OCI-LY3 (cell line): Measurements from ENCODE around the gene KCNMA1.

Experiments
- H2AFZ ChIP-seq: fragments of 200-600, 300-600 bp; shearing (Covaris generic); 2 replicates; pipeline ENCODE4 v1.6.0; 2014; ENCODE audit warnings: antibody characterized with exemption, low read depth, low read length
- H3K27ac ChIP-seq: fragments of 200-600, 300-600 bp; sonication (generic); 2 replicates; pipeline ENCODE4 v1.5.1; 2014; ENCODE audit warnings: mild to moderate bottlenecking, low read length, moderate library complexity, mixed read lengths
- H3K27me3 ChIP-seq: fragments of 200-600, 300-600 bp; sonication (generic); 2 replicates; pipeline ENCODE4 v1.6.1; 2014; ENCODE audit warnings: low read depth, low read length, mixed read lengths
- H3K36me3 ChIP-seq: fragments of 200-600, 300-600 bp; sonication (generic); replicated peaks from 2 replicates; pipeline ENCODE3; 2014; ENCODE audit warnings: low read depth, low read length, mixed read lengths
- H3K4me1 ChIP-seq: fragments of 300-600, 200-600 bp; sonication (generic); 2 replicates; pipeline ENCODE4 v1.6.1; 2014; ENCODE audit warnings: low read length, mixed read lengths
- H3K4me2 ChIP-seq: fragments of 200-600, 300-600 bp; sonication (generic); 2 replicates; pipeline ENCODE4 v1.6.1; 2014; ENCODE audit warnings: low read length, mixed read lengths
- H3K4me3 ChIP-seq: fragments of 300-600, 200-600 bp; sonication (generic); 2 replicates; pipeline ENCODE4 v1.5.1; 2014; ENCODE audit warnings: antibody characterized with exemption, mild to moderate bottlenecking, low read length, moderate library complexity
- H3K79me2 ChIP-seq: fragments of 300-600, 200-600 bp; shearing (Covaris generic); 2 replicates; pipeline ENCODE4 v1.6.1; 2014; ENCODE audit warnings: mild to moderate bottlenecking, low read length, mixed read lengths
- H3K9ac ChIP-seq: fragments of 300-600, 200-600 bp; shearing (Covaris generic); 2 replicates; pipeline ENCODE4 v1.6.0; 2014; ENCODE audit warnings: mild to moderate bottlenecking, low read length, moderate library complexity
- H3K9me3 ChIP-seq: fragments of 200-600, 300-600 bp; shearing (Covaris generic); 2 replicates; pipeline ENCODE4 v1.6.1; 2014; ENCODE audit warnings: low read length, mixed read lengths; ENCODE audit not compliant: insufficient read depth
- H4K20me1 ChIP-seq: fragments of 200-600, 300-600 bp; sonication (generic); 2 replicates; pipeline ENCODE4 v1.6.1; 2016; ENCODE audit warnings: low read length, mixed read lengths; ENCODE audit not compliant: insufficient read depth
- EZH2phosphoT487 ChIP-seq: fragments of 200-600 bp; shearing (Covaris generic); IDR thresholded peaks from 2 replicates; pipeline ENCODE4 v1.6.1; 2018; ENCODE audit warnings: antibody characterized with exemption, mixed run types, low read depth
- TF ChIP-seq, protein P1 (sequence below): fragments of 200-600, 300-600 bp; sonication (generic); IDR thresholded peaks from 2 replicates; pipeline ENCODE4 v1.5.1; 2014; ENCODE audit warnings: antibody characterized with exemption, low read length, low read depth

KCNMA1 gene

DNA sequence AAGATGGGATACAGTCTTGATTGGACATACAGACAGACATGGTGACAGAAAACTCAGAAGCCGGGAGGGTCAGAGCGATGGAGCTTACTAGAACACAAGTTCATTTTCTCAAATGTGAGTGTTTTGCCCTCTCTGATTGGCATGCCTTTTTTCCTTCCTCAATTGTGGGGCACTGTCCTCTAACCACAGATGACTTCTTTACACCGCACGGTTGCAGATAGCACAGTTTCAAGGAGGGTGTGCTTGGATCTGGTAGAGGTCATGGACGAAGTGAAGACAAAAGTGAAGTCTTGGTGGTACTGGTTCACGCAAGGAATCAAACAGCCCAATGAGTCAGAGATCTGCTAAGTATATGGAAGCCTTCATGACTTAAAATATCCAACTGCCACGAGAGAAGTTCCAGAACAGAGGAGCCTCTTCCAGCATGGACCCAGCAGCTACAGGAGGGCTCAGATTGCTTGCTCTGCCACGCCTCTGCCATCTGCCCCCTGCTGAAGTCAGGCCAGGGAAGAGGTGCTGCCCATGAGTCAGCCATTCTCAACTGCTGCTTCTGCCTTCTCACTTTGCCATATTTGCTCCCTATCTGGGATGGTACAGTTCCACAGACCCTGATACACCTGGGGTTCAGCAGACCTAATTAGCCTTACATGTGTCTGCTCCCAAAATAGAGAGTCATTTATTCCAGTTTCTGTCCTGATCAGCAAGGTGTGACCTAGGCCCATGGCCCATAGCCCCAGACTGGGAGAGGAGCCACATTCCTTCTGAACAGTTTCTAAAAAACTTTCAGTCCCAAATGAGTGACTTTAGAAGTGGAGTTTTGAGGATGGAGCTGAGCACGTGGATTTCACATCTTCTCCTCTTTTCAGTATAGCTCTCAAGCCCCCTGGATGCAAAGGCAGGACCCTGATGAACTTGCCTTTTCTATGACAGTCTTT is 413.8 kb downstream of the KCNMA1 start:
- Histone ChIP-seq H3K4me1 (peaks cover 19% of the 10 kb centered on the region), H3K27me3 (no peaks in the 10 kb centered on the region), H3K27ac (no peak overlapping the region), H3K36me3 (peaks cover 5% of the 10 kb centered on the region), H3K9ac (no peak overlapping the region), H3K9me3 (no peaks in the 10 kb centered on the region), H4K20me1 (peaks cover 37% of the 10 kb centered on the region), H3K4me3 (no peak overlapping the region), H2AFZ (no peak overlapping the region), H3K4me2 (no peak overlapping the region), H3K79me2 (no peaks in the 10 kb centered on the region)
- no peak for TF ChIP-seq EZH2phosphoT487
- TF ChIP-seq, protein P1, sequence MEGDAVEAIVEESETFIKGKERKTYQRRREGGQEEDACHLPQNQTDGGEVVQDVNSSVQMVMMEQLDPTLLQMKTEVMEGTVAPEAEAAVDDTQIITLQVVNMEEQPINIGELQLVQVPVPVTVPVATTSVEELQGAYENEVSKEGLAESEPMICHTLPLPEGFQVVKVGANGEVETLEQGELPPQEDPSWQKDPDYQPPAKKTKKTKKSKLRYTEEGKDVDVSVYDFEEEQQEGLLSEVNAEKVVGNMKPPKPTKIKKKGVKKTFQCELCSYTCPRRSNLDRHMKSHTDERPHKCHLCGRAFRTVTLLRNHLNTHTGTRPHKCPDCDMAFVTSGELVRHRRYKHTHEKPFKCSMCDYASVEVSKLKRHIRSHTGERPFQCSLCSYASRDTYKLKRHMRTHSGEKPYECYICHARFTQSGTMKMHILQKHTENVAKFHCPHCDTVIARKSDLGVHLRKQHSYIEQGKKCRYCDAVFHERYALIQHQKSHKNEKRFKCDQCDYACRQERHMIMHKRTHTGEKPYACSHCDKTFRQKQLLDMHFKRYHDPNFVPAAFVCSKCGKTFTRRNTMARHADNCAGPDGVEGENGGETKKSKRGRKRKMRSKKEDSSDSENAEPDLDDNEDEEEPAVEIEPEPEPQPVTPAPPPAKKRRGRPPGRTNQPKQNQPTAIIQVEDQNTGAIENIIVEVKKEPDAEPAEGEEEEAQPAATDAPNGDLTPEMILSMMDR = no peak

DNA sequence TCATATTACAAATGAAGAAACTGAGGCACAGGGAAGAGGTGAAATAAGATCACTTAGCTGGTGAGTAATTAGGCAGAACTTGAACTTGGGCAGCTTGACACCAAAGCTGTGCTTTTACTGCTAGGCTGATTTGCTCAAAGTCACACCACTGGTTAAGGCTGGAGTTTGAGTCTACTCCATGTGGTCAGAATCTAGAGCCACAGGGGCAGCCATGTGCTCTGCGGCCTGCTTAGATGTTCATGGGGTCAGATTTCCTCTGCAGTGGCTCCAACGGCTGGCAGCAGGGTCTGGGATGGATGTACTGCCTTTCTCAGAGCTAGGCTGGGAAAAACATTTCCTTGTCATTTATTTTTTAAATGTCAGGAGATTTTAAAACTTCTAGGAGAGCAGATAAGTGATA is 417.5 kb downstream of the KCNMA1 start:
- no peak overlapping the region for H3K9ac ChIP-seq
- H2AFZ ChIP-seq = no peak overlapping the region
- peaks cover 14% of the 10 kb centered on the region; the same call in 1 of the 2 replicates for H4K20me1 ChIP-seq
- TF ChIP-seq EZH2phosphoT487 = no peak
- TF ChIP-seq, protein P1 = no peak
- no peaks in the 10 kb centered on the region for H3K9me3 ChIP-seq
- H3K4me3 ChIP-seq = no peak overlapping the region
- H3K4me2 ChIP-seq = no peak overlapping the region
- H3K36me3 ChIP-seq = peaks cover 5% of the 10 kb centered on the region
- H3K79me2 ChIP-seq = no peaks in the 10 kb centered on the region
- no peak overlapping the region for H3K27ac ChIP-seq
- H3K27me3 ChIP-seq = no peaks in the 10 kb centered on the region
- peaks cover 7% of the 10 kb centered on the region for H3K4me1 ChIP-seq

DNA sequence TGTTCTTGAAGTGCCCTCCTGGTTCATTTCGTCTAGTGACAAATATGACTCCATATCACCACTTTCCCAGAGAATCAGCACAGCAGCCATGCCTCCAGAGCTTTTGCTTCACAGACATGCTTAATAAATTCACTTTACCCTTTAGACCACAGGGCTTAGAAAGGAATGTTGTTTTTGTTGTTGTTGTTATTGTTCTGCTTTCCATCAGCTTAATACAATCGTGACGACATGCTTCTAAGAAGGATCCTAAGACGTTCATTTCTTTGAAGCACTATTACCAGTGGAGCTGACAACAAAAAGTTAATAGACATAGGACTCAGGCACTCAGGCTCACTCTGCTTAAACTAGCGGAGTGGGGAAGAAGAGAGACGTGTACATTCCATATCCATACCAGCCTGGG is 418.6 kb downstream of the KCNMA1 start:
- Histone ChIP-seq H3K36me3 (no peaks in the 10 kb centered on the region), H3K79me2 (no peaks in the 10 kb centered on the region), H3K9me3 (no peaks in the 10 kb centered on the region), H3K27ac (no peak overlapping the region), H3K4me1 (no peaks in the 10 kb centered on the region; the same call in 1 of the 2 replicates), H3K27me3 (no peaks in the 10 kb centered on the region), H2AFZ (no peak overlapping the region), H3K4me2 (no peak overlapping the region), H3K4me3 (no peak overlapping the region), H3K9ac (no peak overlapping the region), H4K20me1 (peaks cover 13% of the 10 kb centered on the region; the same call in 1 of the 2 replicates)
- TF ChIP-seq EZH2phosphoT487 = no peak
- TF ChIP-seq, protein P1 = no peak

DNA sequence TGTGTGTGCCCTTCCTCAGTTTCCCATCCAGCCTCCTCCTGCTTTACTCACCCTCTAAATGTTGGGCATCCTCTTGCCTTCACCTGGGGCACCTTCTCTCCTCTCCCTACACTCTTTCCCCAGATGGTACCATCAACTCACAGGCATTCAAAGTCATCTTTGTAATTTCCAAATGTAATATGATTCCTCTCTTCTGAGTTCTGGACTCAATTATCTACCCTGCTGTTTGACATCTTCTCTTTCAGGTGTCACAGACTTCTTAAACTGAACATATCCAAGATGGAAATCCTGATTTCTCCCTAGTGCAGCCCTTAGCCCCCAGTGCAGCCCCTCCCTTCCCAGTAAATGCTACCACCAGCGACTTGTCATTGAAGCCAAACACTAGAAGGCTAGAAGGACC is 422.8 kb downstream of the KCNMA1 start:
- no peaks in the 10 kb centered on the region for H3K36me3 ChIP-seq
- H4K20me1 ChIP-seq = peaks cover 31% of the 10 kb centered on the region
- no peak for TF ChIP-seq EZH2phosphoT487
- TF ChIP-seq, protein P1 = no peak
- no peaks in the 10 kb centered on the region for H3K27me3 ChIP-seq
- no peak overlapping the region for H3K4me2 ChIP-seq
- no peaks in the 10 kb centered on the region for H3K9me3 ChIP-seq
- no peak overlapping the region for H3K27ac ChIP-seq
- H3K79me2 ChIP-seq = no peaks in the 10 kb centered on the region; the same call in 1 of the 2 replicates
- H3K4me3 ChIP-seq = no peak overlapping the region
- H3K9ac ChIP-seq = no peak overlapping the region
- peaks cover 6% of the 10 kb centered on the region for H3K4me1 ChIP-seq
- H2AFZ ChIP-seq = no peak overlapping the region
